ENCODE measurements around the gene GSC2.

DNA sequence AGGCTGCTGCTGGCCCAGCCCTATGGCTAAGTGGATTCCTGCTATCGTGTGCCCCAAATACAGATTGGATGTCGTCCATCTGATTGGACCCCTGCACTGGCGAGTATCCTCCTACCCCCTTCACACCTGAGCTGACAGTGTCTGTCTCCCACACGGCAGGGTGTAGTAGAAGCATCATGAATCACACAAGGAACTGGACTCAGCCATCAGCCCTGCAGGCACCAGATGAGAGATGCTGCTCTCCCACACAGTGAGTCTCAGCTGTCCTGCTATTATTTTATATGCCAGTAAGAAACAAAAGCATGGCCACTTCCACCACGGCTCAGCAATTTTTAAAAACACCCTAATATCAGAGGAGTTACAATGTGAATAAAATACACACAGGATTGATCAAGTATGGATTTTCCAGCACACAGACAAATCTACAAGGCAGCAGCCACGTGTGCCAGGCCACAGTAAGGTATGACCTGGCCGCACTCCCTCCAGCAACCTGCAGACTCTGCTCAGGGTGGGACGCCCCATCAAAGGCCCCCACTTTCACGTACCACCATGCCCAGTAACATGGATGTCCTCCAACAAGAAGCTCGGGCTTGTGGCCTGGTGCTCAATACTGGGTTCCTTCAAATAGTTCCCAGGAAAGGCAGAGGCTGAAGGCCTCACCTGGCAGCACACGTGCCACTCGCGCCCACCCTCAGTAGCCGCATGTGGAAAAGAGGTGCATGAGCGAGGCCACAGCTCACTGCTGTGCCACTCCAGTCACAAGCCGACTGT is 44.9 kb upstream of the GSC2 start:
- no peak for TF ChIP-seq POLR2A (IDR thresholded peaks at IDR 0.05)
- TF ChIP-seq, protein P1, sequence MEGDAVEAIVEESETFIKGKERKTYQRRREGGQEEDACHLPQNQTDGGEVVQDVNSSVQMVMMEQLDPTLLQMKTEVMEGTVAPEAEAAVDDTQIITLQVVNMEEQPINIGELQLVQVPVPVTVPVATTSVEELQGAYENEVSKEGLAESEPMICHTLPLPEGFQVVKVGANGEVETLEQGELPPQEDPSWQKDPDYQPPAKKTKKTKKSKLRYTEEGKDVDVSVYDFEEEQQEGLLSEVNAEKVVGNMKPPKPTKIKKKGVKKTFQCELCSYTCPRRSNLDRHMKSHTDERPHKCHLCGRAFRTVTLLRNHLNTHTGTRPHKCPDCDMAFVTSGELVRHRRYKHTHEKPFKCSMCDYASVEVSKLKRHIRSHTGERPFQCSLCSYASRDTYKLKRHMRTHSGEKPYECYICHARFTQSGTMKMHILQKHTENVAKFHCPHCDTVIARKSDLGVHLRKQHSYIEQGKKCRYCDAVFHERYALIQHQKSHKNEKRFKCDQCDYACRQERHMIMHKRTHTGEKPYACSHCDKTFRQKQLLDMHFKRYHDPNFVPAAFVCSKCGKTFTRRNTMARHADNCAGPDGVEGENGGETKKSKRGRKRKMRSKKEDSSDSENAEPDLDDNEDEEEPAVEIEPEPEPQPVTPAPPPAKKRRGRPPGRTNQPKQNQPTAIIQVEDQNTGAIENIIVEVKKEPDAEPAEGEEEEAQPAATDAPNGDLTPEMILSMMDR (IDR thresholded peaks at IDR 0.05) = no peak

All from right lobe of liver (tissue), 4 donors.